NCI-H1436 (cell line): ENCODE results near the gene JMJD7.

Source experiments
- DNase-seq: peaks from one replicate; lab custom pipeline; 2025; lab: John Stamatoyannopoulos, UW

The JMJD7 gene

GRCh38 chr15:41884458-41884857 is 56.6 kb downstream of the JMJD7 start:
- DNase-seq, result no peak

- no peak for DNase-seq
These were observed 57.4 kb downstream of the JMJD7 start for GRCh38 chr15:41885321-41885720.

GRCh38 chr15:41885841-41886240 is 57.9 kb downstream of the JMJD7 start:
- no peak for DNase-seq

GRCh38 chr15:41886741-41887140 is 58.8 kb downstream of the JMJD7 start:
- no peak for DNase-seq

DNA sequence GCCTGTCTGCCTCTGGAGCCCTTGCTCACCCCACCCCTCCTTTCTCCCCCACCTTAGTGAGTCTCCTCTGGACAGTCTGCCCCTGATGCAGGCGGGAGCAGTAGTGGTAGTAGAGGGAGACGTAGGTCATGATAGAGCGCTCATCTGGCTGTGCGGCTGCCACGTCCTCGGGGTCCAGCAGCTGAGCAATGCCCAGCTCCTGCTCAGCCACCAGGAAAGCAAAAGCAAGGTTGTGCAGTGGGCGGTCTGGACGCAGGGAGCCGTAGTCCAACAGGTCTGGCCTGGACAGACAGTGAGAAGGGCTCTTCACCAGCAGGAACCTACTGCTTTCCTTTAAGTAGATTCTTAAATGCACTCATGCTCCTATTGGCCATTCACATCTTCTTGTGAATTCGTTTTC is 59.3 kb downstream of the JMJD7 start:
- DNase-seq, result no peak
